ENCODE data around the gene FAM83F.
A peak's percentile ranks its signal among the peaks of the same experiment; 100 is the strongest.

Gene FAM83F

DNA sequence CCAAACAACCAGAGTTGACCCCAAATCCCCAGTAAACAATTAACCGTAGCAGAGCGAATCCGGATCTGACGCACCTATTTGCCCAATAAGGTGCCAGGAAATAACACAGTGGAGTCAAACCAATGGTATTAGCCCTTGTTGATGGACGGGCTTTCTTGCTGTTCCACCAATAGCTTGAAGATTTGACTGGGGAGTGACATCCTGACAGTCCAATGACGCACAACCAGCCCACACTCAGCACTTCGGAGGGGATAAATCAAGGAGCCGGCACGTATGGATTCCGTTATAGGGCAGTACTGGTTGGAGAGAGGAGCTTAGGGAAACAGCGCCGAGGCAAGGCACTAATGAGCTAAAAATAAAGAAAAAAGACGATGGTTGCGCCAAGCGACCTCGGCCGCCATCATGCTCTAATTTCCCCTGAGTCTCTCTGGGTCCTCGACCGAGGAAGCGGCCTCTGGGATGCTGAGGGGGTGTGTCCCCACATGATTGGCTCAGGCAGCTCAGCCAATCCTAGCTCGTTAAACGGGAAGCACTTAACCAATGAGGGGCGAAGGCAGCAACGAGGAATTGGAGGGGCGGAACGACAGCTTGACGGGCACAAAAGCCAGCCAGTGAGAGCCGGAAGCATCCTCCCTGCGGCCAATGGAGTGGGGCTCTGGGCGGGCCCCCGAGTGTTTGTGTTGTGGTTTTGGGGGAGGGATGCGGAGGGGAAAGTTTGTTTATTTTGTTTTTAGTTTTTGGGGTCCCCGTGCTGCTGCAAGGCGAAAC lies 49.5 kb downstream of the FAM83F start:
- TF ChIP-seq, protein P1, sequence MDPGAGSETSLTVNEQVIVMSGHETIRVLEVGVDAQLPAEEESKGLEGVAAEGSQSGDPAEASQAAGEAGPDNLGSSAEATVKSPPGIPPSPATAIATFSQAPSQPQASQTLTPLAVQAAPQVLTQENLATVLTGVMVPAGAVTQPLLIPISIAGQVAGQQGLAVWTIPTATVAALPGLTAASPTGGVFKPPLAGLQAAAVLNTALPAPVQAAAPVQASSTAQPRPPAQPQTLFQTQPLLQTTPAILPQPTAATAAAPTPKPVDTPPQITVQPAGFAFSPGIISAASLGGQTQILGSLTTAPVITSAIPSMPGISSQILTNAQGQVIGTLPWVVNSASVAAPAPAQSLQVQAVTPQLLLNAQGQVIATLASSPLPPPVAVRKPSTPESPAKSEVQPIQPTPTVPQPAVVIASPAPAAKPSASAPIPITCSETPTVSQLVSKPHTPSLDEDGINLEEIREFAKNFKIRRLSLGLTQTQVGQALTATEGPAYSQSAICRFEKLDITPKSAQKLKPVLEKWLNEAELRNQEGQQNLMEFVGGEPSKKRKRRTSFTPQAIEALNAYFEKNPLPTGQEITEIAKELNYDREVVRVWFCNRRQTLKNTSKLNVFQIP (CRISPR knock-in tag; IDR thresholded peaks at IDR 0.05; ENCODE audit: borderline replicate concordance, low read depth): no peak
- no peak for TF ChIP-seq ZNF70 (CRISPR knock-in tag; IDR thresholded peaks at IDR 0.05)
- no peak for TF ChIP-seq ZFP3 (CRISPR knock-in tag; IDR thresholded peaks at IDR 0.05)
- no peak for TF ChIP-seq CSRNP3 (CRISPR knock-in tag; IDR thresholded peaks at IDR 0.05)
- TF ChIP-seq CSDC2 (CRISPR knock-in tag; IDR thresholded peaks at IDR 0.05): no peak
- no peak for TF ChIP-seq TCF4 (CRISPR knock-in tag; IDR thresholded peaks at IDR 0.05; ENCODE audit: borderline replicate concordance)
- no peak for TF ChIP-seq ZFP30 (CRISPR knock-in tag; IDR thresholded peaks at IDR 0.05)
- no peak for TF ChIP-seq TOX (CRISPR knock-in tag; IDR thresholded peaks at IDR 0.05; ENCODE audit: borderline replicate concordance)
- no peak for TF ChIP-seq ISL1 (CRISPR knock-in tag; IDR thresholded peaks at IDR 0.05)
- TF ChIP-seq OSR1 (CRISPR knock-in tag; IDR thresholded peaks at IDR 0.05): no peak
- no peak for TF ChIP-seq PPARA (CRISPR knock-in tag; IDR thresholded peaks at IDR 0.05; ENCODE audit: borderline replicate concordance)
- TF ChIP-seq PATZ1 (CRISPR knock-in tag; IDR thresholded peaks at IDR 0.05; ENCODE audit: borderline replicate concordance): no peak
- TF ChIP-seq ARNTL (CRISPR knock-in tag; IDR thresholded peaks at IDR 0.05; ENCODE audit: borderline replicate concordance, low read depth): no peak
- TF ChIP-seq RARB (CRISPR knock-in tag; IDR thresholded peaks at IDR 0.05): no peak
- no peak for TF ChIP-seq ZC3H10 (CRISPR knock-in tag; IDR thresholded peaks at IDR 0.05)
- ATAC-seq: peak; percentile 96

DNA sequence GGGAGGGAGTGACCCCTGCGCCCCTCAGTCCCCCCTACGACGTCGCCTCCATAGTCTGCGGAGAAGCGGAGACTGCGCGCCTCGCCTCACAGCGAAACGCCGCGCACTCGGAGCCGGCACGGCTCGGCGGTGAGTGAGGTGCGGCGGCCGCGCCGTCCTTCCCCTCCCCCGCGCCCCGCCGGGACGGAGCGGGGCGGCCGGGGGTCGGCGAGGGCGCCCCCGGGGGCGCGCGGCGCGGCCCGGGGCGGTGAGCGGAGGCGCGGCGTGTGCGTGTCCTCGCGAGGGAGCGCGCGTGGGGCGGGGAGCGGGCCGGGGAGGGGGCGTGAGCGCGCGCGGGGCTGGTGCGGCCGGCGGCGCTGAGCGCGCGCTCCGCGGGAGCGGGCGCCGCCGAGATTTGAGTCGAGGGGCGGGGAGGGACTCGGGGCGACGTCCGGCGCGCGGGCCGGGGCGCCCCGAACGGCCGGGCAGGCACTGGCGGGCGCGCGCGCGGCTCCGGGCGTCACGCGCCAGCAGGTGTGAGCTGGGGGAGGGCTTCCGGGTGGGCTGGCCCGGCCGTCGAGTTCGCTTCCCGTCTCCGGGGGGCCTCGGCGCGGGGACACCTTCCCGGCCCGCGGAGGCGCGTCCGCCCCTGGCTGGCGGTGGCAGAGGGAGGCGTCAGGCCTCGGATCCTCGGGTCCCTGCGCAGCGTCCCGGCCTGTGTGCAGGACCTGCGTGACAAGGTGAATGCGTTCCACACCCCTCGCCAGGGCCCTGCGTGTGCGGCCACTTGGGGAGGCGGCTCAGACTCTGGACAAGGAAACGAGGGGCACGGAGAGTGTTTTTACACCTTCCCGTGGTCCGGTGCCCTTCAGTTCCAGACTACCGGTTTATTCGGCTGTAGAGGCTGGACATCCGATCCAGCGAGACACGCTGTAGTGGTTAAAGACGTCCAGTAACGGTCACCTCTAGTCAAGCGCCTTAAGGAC lies 50.4 kb downstream of the FAM83F start:
- TF ChIP-seq TCF4 (CRISPR knock-in tag; IDR thresholded peaks at IDR 0.05; ENCODE audit: borderline replicate concordance) (no peak), SNAI2 (CRISPR knock-in tag; IDR thresholded peaks at IDR 0.05) (no peak), ZFP3 (CRISPR knock-in tag; IDR thresholded peaks at IDR 0.05) (no peak), GLIS3 (CRISPR knock-in tag; IDR thresholded peaks at IDR 0.05) (no peak), ESRRG (CRISPR knock-in tag; IDR thresholded peaks at IDR 0.05) (no peak), ISL1 (CRISPR knock-in tag; IDR thresholded peaks at IDR 0.05) (no peak)
- ATAC-seq: peak; percentile 31

GRCh38 chr22:40046126-40046525 lies 51.4 kb downstream of the FAM83F start:
- no peak for ATAC-seq
- TF ChIP-seq SNAI2 (CRISPR knock-in tag; IDR thresholded peaks at IDR 0.05) (no peak), GLIS3 (CRISPR knock-in tag; IDR thresholded peaks at IDR 0.05) (no peak), OSR1 (CRISPR knock-in tag; IDR thresholded peaks at IDR 0.05) (no peak), ZFP30 (CRISPR knock-in tag; IDR thresholded peaks at IDR 0.05) (no peak), ZNF565 (CRISPR knock-in tag; conservative IDR thresholded peaks at IDR 0.05; ENCODE audit: low read depth) (no peak), RARB (CRISPR knock-in tag; IDR thresholded peaks at IDR 0.05) (no peak), ZC3H10 (CRISPR knock-in tag; IDR thresholded peaks at IDR 0.05) (no peak), TOX (CRISPR knock-in tag; IDR thresholded peaks at IDR 0.05; ENCODE audit: borderline replicate concordance) (no peak), ZFP3 (CRISPR knock-in tag; IDR thresholded peaks at IDR 0.05) (no peak), PPARA (CRISPR knock-in tag; IDR thresholded peaks at IDR 0.05; ENCODE audit: borderline replicate concordance) (no peak), CSDC2 (CRISPR knock-in tag; IDR thresholded peaks at IDR 0.05) (no peak), ZNF70 (CRISPR knock-in tag; IDR thresholded peaks at IDR 0.05) (no peak)
- TF ChIP-seq, protein P2, sequence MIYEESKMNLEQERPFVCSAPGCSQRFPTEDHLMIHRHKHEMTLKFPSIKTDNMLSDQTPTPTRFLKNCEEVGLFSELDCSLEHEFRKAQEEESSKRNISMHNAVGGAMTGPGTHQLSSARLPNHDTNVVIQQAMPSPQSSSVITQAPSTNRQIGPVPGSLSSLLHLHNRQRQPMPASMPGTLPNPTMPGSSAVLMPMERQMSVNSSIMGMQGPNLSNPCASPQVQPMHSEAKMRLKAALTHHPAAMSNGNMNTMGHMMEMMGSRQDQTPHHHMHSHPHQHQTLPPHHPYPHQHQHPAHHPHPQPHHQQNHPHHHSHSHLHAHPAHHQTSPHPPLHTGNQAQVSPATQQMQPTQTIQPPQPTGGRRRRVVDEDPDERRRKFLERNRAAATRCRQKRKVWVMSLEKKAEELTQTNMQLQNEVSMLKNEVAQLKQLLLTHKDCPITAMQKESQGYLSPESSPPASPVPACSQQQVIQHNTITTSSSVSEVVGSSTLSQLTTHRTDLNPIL (CRISPR knock-in tag; IDR thresholded peaks at IDR 0.05; ENCODE audit: low read depth): no peak
